Natural killer cell treated with Interleukin-12 subunit alpha and Interleukin-12 subunit beta and Interleukin-15 and Interleukin-18, amount 100 ng/mL, for 72 hours (primary cell): Measurements from ENCODE around the gene KIF6. TPM values are rescaled to one million over a fixed set of nuclear protein-coding genes. Genes with fewer than 3 reads are reported as not detected.

Source experiments
- ATAC-seq, 2 donors: fragments of 150-1000 bp; cut with Tn5 transposase in 1 of 2; sonication (Bioruptor Pico), chemical (Tn5 transposase) in 1 of 2; 2 replicates each; pipeline ENCODE4 v1.10.0; 2021
- DNase-seq: peaks from one replicate; pipeline ENCODE4 v3.0.0; 2022; ENCODE audit warnings: low spot score
- H3K27ac Mint-ChIP-seq, 2 donors: 1 replicate in 1 of 2; 2 replicates in 1 of 2; pipeline ENCODE4 v1.8.0; 2022; ENCODE audit warnings: mixed read lengths in 2 of 2, mild to moderate bottlenecking in 1 of 2, moderate library complexity in 1 of 2
- H3K27me3 Mint-ChIP-seq, 2 donors: 1 replicate in 1 of 2; 2 replicates in 1 of 2; pipeline ENCODE4 v1.8.0; 2022; ENCODE audit warnings: mixed read lengths in 2 of 2
- H3K36me3 Mint-ChIP-seq: one replicate; pipeline ENCODE4 v1.8.0; 2022; ENCODE audit warnings: mixed read lengths
- H3K4me1 Mint-ChIP-seq, 2 donors: 1 replicate in 1 of 2; 2 replicates in 1 of 2; pipeline ENCODE4 v1.8.0; 2022; ENCODE audit warnings: low read depth in 2 of 2, mixed read lengths in 2 of 2, mild to moderate bottlenecking in 1 of 2
- H3K4me3 Mint-ChIP-seq: one replicate; pipeline ENCODE4 v1.8.0; 2022; ENCODE audit warnings: mixed read lengths
- H3K9me3 Mint-ChIP-seq: 2 replicates; pipeline ENCODE4 v1.8.0; 2022; ENCODE audit warnings: mixed read lengths
- total RNA-seq, 2 donors: library from RNA; stranded (reverse); gene quantifications; one replicate each; pipeline ENCODE4 v1.2.3, GENCODE V29; 2022

KIF6 gene
- total RNA-seq, 2 donors from 2014 or later: not detected

GRCh38 chr6:39577446-39578165 lies 147.6 kb downstream of the KIF6 start:
- H3K27me3 Mint-ChIP-seq: peaks cover 7 to 19% of the 10 kb centered on the region in 2 donors
- DNase-seq (no peak), ATAC-seq (no peak)
- H3K36me3 Mint-ChIP-seq: no peaks in the 10 kb centered on the region
- no peaks in the 10 kb centered on the region for H3K4me1 Mint-ChIP-seq
- no peak overlapping the region for H3K27ac Mint-ChIP-seq
- H3K4me3 Mint-ChIP-seq: no peak overlapping the region
- H3K9me3 Mint-ChIP-seq: no peaks in the 10 kb centered on the region

- H3K4me1 Mint-ChIP-seq: no peaks in the 10 kb centered on the region
Measured at GRCh38 chr6:39576556-39577303, 148.5 kb downstream of the KIF6 start.

GRCh38 chr6:39574991-39575390 lies 150.2 kb downstream of the KIF6 start:
- no peak overlapping the region for H3K4me3 Mint-ChIP-seq
- no peak for DNase-seq
- no peaks in the 10 kb centered on the region for H3K36me3 Mint-ChIP-seq
- peaks cover 12 to 25% of the 10 kb centered on the region in 2 donors for H3K27me3 Mint-ChIP-seq
- H3K27ac Mint-ChIP-seq: no peak overlapping the region
- no peak for ATAC-seq
- H3K9me3 Mint-ChIP-seq: no peaks in the 10 kb centered on the region
- H3K4me1 Mint-ChIP-seq: no peaks in the 10 kb centered on the region

More at GRCh38 chr6:39576556-39577303, 148.5 kb downstream of the KIF6 start:
- no peaks in the 10 kb centered on the region for H3K9me3 Mint-ChIP-seq
- H3K36me3 Mint-ChIP-seq: no peaks in the 10 kb centered on the region
- ATAC-seq: no peak
- H3K4me3 Mint-ChIP-seq: no peak overlapping the region
- no peak overlapping the region for H3K27ac Mint-ChIP-seq
- peaks cover 7 to 17% of the 10 kb centered on the region in 2 donors for H3K27me3 Mint-ChIP-seq
- no peak for DNase-seq

- DNase-seq (no peak), ATAC-seq (no peak)
- Mint-ChIP-seq H3K27ac (no peak overlapping the region), H3K4me3 (no peak overlapping the region), H3K4me1 (no peaks in the 10 kb centered on the region), H3K27me3 (peaks cover 11 to 24% of the 10 kb centered on the region in 2 donors), H3K9me3 (no peaks in the 10 kb centered on the region), H3K36me3 (no peaks in the 10 kb centered on the region)
Measured at GRCh38 chr6:39573541-39573940, 151.7 kb downstream of the KIF6 start.

- Mint-ChIP-seq H3K27ac (no peak overlapping the region), H3K9me3 (no peaks in the 10 kb centered on the region), H3K4me1 (no peaks in the 10 kb centered on the region), H3K4me3 (no peak overlapping the region), H3K27me3 (peaks cover 11 to 24% of the 10 kb centered on the region in 2 donors), H3K36me3 (no peaks in the 10 kb centered on the region)
- ATAC-seq (no peak), DNase-seq (no peak)
Measured at GRCh38 chr6:39572661-39573340, 152.4 kb downstream of the KIF6 start.

- ATAC-seq (no peak), DNase-seq (no peak)
- no peak overlapping the region for H3K4me3 Mint-ChIP-seq
- no peaks in the 10 kb centered on the region for H3K9me3 Mint-ChIP-seq
- H3K27me3 Mint-ChIP-seq: peaks cover 17 to 23% of the 10 kb centered on the region in 2 donors
- no peaks in the 10 kb centered on the region for H3K36me3 Mint-ChIP-seq
- H3K4me1 Mint-ChIP-seq: no peaks in the 10 kb centered on the region
- no peak overlapping the region for H3K27ac Mint-ChIP-seq
Measured at GRCh38 chr6:39568896-39569295, 156.3 kb downstream of the KIF6 start.

- Mint-ChIP-seq H3K4me3 (no peak overlapping the region), H3K36me3 (no peaks in the 10 kb centered on the region), H3K4me1 (no peaks in the 10 kb centered on the region), H3K9me3 (no peaks in the 10 kb centered on the region), H3K27me3 (peaks cover 18 to 23% of the 10 kb centered on the region in 2 donors), H3K27ac (no peak overlapping the region)
- no peak for ATAC-seq
- DNase-seq: no peak
Measured at GRCh38 chr6:39567091-39567490, 158.1 kb downstream of the KIF6 start.

GRCh38 chr6:39566456-39566855 lies 158.8 kb downstream of the KIF6 start:
- H3K4me3 Mint-ChIP-seq: no peak overlapping the region
- H3K27me3 Mint-ChIP-seq: peaks cover 18 to 23% of the 10 kb centered on the region in 2 donors
- H3K27ac Mint-ChIP-seq: no peak overlapping the region
- ATAC-seq (no peak), DNase-seq (no peak)
- H3K4me1 Mint-ChIP-seq: no peaks in the 10 kb centered on the region
- H3K36me3 Mint-ChIP-seq: no peaks in the 10 kb centered on the region
- no peaks in the 10 kb centered on the region for H3K9me3 Mint-ChIP-seq

- DNase-seq (no peak), ATAC-seq (no peak)
- no peaks in the 10 kb centered on the region for H3K9me3 Mint-ChIP-seq
- peaks cover 15 to 18% of the 10 kb centered on the region in 2 donors for H3K27me3 Mint-ChIP-seq
- H3K4me3 Mint-ChIP-seq: no peak overlapping the region
- H3K27ac Mint-ChIP-seq: no peak overlapping the region
- H3K36me3 Mint-ChIP-seq: no peaks in the 10 kb centered on the region
- no peaks in the 10 kb centered on the region for H3K4me1 Mint-ChIP-seq
Measured at GRCh38 chr6:39565956-39566355, 159.3 kb downstream of the KIF6 start.

- ATAC-seq: no peak
- peaks cover 8 to 12% of the 10 kb centered on the region in 2 donors for H3K27me3 Mint-ChIP-seq
Measured at GRCh38 chr6:39563566-39564311, 161.5 kb downstream of the KIF6 start.

GRCh38 chr6:39561536-39562266 lies 163.5 kb downstream of the KIF6 start:
- ATAC-seq (no peak), DNase-seq (no peak)
- no peaks in the 10 kb centered on the region for H3K4me1 Mint-ChIP-seq
- no peaks in the 10 kb centered on the region for H3K36me3 Mint-ChIP-seq
- peaks cover 14 to 15% of the 10 kb centered on the region in 2 donors for H3K27me3 Mint-ChIP-seq
- no peak overlapping the region for H3K4me3 Mint-ChIP-seq
- no peak overlapping the region for H3K27ac Mint-ChIP-seq
- no peaks in the 10 kb centered on the region for H3K9me3 Mint-ChIP-seq

More at GRCh38 chr6:39563566-39564311, 161.5 kb downstream of the KIF6 start:
- Mint-ChIP-seq H3K4me3 (no peak overlapping the region), H3K27ac (no peak overlapping the region), H3K36me3 (no peaks in the 10 kb centered on the region), H3K9me3 (no peaks in the 10 kb centered on the region), H3K4me1 (no peaks in the 10 kb centered on the region)
- DNase-seq: no peak

GRCh38 chr6:39560915-39561314 lies 164.3 kb downstream of the KIF6 start:
- no peaks in the 10 kb centered on the region for H3K9me3 Mint-ChIP-seq
- H3K4me3 Mint-ChIP-seq: no peak overlapping the region
- peaks cover 20 to 21% of the 10 kb centered on the region in 2 donors for H3K27me3 Mint-ChIP-seq

More at GRCh38 chr6:39560915-39561314, 164.3 kb downstream of the KIF6 start:
- Mint-ChIP-seq H3K36me3 (no peaks in the 10 kb centered on the region), H3K4me1 (no peaks in the 10 kb centered on the region), H3K27ac (no peak overlapping the region)
- ATAC-seq: no peak
- DNase-seq: no peak
